GM11168 (cell line): ENCODE results near the gene PRDX3.
"Not testable (repeated sequence)": the region's sequence is repeated elsewhere in the genome, so short reads cannot be mapped to it uniquely, and the experiment has no call there.

Experiments used
- in situ Hi-C: fragments of 300-500 bp; cut with MboI; formaldehyde crosslinking; loops from one replicate; pipeline ENCODE4 v1.12.0; 2022; ENCODE audit warnings: low sequenced_read_pairs; ENCODE audit not compliant: unreplicated experiment

PRDX3 gene

DNA sequence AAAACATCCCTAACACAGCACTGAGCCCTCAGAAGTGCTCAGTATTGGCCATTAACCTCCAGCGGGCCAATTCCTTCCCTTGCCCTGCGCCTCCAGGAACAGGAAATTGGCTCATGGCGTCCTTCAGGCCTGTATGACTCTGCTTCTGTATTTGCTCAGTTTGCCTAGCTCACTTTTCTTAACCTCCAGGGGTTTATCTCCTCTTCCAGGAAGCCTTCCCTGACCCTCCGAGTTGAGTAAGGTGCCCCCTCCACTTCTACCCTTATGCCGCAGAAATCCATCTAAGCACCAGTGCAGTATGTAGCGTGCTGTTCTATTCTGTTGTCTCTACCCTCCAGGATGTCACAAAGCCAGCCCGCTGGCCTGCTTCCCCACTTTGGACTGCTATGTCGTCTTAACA is 12.0 kb downstream of the PRDX3 start:
- in situ Hi-C loops: no loop called here

- in situ Hi-C loops: no loop called here
Measured at GRCh38 chr10:119166118-119166500, 12.5 kb downstream of the PRDX3 start.

DNA sequence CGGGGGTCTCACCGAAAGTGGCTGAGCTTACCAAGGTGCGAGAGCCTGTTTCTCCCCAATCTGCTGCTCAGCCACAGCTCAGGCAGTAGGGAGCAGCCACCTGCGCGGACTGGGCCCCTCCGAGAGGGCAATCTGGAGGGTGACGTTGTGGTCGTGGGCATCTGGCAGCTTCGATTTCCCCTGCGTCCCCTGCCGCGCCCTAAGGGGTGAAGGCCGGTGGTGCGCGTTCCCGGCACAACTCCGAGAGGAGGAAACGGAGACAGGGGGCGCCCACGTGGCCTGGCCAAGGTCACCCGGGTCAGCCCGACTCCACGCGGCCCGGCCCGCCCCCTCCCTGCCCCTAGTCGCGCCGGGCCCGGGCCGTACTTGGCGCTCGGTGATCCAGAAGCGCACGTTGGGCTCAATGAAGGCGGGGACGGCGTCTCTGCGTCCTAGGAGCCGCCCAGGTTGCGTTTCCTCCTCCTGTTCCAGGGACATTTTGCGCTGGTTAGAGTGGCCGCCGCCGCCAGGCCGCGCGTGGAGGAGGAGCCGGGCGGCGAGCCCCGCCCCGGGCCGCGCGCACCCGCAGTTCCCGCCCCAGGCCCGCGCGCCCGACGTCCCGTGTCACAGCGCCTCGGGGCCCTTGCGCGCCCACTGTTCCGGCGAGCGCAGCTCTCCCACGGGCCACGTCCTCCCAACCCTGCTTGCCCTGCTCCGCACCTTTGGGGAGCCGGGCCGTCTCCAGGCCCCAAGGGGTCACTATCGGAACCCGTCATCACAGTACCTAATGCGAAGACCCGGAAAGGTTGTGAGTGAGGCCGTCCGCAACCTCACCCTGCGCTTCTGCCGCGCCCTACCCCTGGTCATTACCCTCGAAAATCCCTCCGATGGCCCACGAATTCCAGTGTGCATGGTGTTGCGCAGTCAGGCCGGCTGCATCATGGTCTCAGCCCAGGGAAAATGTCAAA is 13.2 kb downstream of the PRDX3 start, which contains the start of gene SFXN4:
Gene SFXN4, minus strand, starts transcription at position 544 of the 947 bp plus-strand sequence. Its CDS starts 67 bp downstream, at position 477.
- in situ Hi-C loops: no loop called here

- in situ Hi-C loops: no loop called here
Measured at GRCh38 chr10:119162452-119163092, 16.0 kb downstream of the PRDX3 start.

- in situ Hi-C loops: no loop called here
Measured at GRCh38 chr10:119161680-119162451, 16.7 kb downstream of the PRDX3 start.

DNA sequence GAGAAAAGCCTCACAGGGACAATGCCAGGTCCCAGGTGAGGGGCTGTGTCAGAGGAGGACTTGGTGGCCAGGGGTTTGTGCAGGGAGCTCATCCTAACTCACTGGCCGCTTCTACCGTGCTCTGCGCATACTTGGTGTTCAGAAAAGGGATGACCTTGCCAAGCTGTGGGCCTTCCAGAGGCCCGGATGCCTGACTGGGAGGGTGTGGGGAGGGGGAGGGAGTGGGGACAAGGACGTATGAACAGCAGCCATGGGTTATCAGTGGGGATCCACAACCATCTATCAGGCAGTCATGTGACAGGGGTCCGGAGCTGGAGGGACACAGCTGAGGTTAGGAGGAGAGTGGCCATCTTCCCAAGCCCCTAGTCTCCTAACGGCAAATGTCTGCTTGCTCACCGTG is 19.3 kb downstream of the PRDX3 start:
- in situ Hi-C loops: no loop called here

GRCh38 chr10:119153661-119154060 is 25.0 kb downstream of the PRDX3 start:
- in situ Hi-C loops: no loop called here

- in situ Hi-C loops: no loop called here
Measured at GRCh38 chr10:119153041-119153440, 25.6 kb downstream of the PRDX3 start.

- in situ Hi-C loops: not testable (repeated sequence)
Measured at GRCh38 chr10:119151601-119152000, 27.0 kb downstream of the PRDX3 start.

DNA sequence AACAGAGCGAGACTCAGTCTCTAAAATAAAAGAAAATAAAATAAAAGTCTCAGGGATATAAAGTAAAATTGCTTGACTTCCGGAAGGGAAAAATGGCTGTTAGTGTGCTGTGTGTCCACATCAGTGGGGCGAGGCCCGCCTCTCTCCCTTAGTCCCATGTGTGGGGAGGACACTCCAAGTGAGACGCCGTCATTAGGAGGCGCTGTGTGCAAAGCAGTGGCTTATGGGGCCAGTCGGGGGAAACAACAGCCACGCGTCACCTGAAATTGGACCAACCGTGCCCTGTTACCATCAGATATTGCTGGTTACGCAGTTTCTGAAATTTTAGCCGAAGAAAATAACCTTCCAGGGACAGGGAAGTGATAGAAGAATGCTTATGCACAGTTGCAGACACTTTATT is 28.9 kb downstream of the PRDX3 start:
- in situ Hi-C loops: no loop called here

GRCh38 chr10:119149157-119149556 is 29.5 kb downstream of the PRDX3 start:
- in situ Hi-C loops: no loop called here

- in situ Hi-C loops: no loop called here
Measured at GRCh38 chr10:119143657-119144056, 35.0 kb downstream of the PRDX3 start.

DNA sequence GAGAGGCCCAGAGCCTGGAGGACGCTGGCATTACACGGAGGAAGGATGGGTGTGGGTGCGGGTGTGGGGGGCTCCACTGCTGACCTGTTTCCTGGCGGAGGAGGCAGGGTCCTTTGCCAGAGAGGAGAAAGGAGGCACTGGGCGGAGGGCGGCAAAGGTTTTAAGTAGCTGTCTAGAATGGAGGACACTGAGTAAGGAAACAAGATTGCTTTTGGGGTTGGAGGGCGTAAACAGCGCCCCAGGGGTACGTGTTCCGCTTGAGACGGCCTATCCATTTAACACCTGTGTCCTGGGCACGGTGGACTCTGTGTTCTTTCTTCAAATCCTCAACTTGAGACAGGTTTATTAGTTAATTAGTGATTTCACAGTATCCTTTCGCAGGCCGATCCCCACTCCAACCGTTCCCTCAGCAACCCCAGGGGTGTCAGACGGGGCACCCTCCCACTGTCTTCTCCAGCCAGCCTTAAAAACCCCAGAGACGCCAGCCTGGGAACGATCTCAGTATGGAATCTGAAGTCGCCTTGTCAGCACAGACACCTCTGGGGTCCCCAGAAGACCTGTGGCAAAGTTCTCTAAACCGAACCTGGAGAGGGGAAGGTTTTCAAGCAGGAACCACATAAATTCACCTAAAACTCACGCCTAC is 37.9 kb downstream of the PRDX3 start:
- in situ Hi-C loops: no loop called here

- in situ Hi-C loops: no loop called here
Measured at GRCh38 chr10:119139464-119140067, 39.0 kb downstream of the PRDX3 start.

- in situ Hi-C loops: no loop called here
Measured at GRCh38 chr10:119138346-119139306, 40.0 kb downstream of the PRDX3 start.

- in situ Hi-C loops: not testable (repeated sequence)
Measured at GRCh38 chr10:119137878-119138277, 40.7 kb downstream of the PRDX3 start.

GRCh38 chr10:119136084-119136483 is 42.5 kb downstream of the PRDX3 start:
- in situ Hi-C loops: no loop called here

- in situ Hi-C loops: no loop called here
Measured at GRCh38 chr10:119135513-119135881, 43.1 kb downstream of the PRDX3 start.

GRCh38 chr10:119133949-119134348 is 44.7 kb downstream of the PRDX3 start:
- in situ Hi-C loops: no loop called here
